ENCODE results near the gene GPR135.

- no peak for TF ChIP-seq CTCF (IDR thresholded peaks at IDR 0.05 in 2 of 3, conservative IDR thresholded peaks at IDR 0.05 in 1 of 3; ENCODE audit: borderline replicate concordance in 1 of 3, insufficient read depth in 1 of 3, low read depth in 2 of 3, low read length in 2 of 3)
- TF ChIP-seq EGR1 (IDR thresholded peaks at IDR 0.05; ENCODE audit: low read depth): no peak
- no peak for TF ChIP-seq EZH2 (IDR thresholded peaks at IDR 0.05)
- no peak for TF ChIP-seq RAD21 (IDR thresholded peaks at IDR 0.05; ENCODE audit: low read depth)
- TF ChIP-seq FOSL1 (IDR thresholded peaks at IDR 0.05; ENCODE audit: low read depth): no peak
- TF ChIP-seq SIN3A (IDR thresholded peaks at IDR 0.05; ENCODE audit: low read depth): no peak
- TF ChIP-seq POLR2AphosphoS5 (IDR thresholded peaks at IDR 0.05; ENCODE audit: low read depth, low read length): no peak
These were observed 44.8 kb upstream of the GPR135 start for GRCh38 chr14:59510001-59510400.
